HL-60 (cell line): ENCODE data around the gene ECM2.

Source experiments
- CTCF ChIP-seq: IDR thresholded peaks from one replicate; pipeline ENCODE4 v1.5.1; 2011; ENCODE audit warnings: low read length, control low read depth, inconsistent platforms; ENCODE audit not compliant: insufficient read depth
- POLR2AphosphoS5 ChIP-seq: IDR thresholded peaks from 2 replicates; pipeline ENCODE4 v1.6.1; 2012; ENCODE audit warnings: low read depth

GRCh38 chr9:92517046-92517445, 18.7 kb downstream of the ECM2 start:
- TF ChIP-seq POLR2AphosphoS5 = no peak
- no peak for TF ChIP-seq CTCF
